Neural cell (in vitro differentiated cells): ENCODE data around the gene PLP1.

Source experiments
- CTCF ChIP-seq: fragments of 450-650 bp; IDR thresholded peaks from 2 replicates; pipeline ENCODE4 v1.5.1; 2014; ENCODE audit warnings: antibody characterized with exemption, mild to moderate bottlenecking, moderate library complexity; ENCODE audit not compliant: poor library complexity, severe bottlenecking
- EP300 ChIP-seq: fragments of 450-650 bp; conservative IDR thresholded peaks from 2 replicates; pipeline ENCODE4 v1.6.1; 2014; ENCODE audit warnings: antibody characterized with exemption, mild to moderate bottlenecking, moderate library complexity; ENCODE audit not compliant: poor library complexity, severe bottlenecking
- EZH2 ChIP-seq: fragments of 200-600, 300-800 bp; shearing (Covaris generic), sonication (generic); IDR thresholded peaks from 2 replicates; pipeline ENCODE4 v1.6.1; 2014; ENCODE audit warnings: antibody characterized with exemption, low read length, borderline replicate concordance, mild to moderate bottlenecking; ENCODE audit not compliant: insufficient read depth, poor library complexity, severe bottlenecking
- MXI1 ChIP-seq: fragments of 450-650 bp; conservative IDR thresholded peaks from 2 replicates; pipeline ENCODE4 v1.6.1; 2014; ENCODE audit warnings: antibody characterized with exemption, mild to moderate bottlenecking; ENCODE audit not compliant: poor library complexity, severe bottlenecking
- POLR2AphosphoS5 ChIP-seq: IDR thresholded peaks from 2 replicates; pipeline ENCODE4 v1.6.1; 2012
- RAD21 ChIP-seq: fragments of 450-650 bp; conservative IDR thresholded peaks from 2 replicates; pipeline ENCODE4 v1.6.1; 2014; ENCODE audit warnings: antibody characterized with exemption, mild to moderate bottlenecking, moderate library complexity
- REST ChIP-seq: IDR thresholded peaks from 2 replicates; pipeline ENCODE4 v1.6.1; 2012; ENCODE audit warnings: borderline replicate concordance
- SMC3 ChIP-seq: fragments of 450-650 bp; conservative IDR thresholded peaks from 2 replicates; pipeline ENCODE4 v1.6.1; 2014; ENCODE audit warnings: antibody characterized with exemption, mild to moderate bottlenecking, moderate library complexity; ENCODE audit not compliant: poor library complexity
- TAF1 ChIP-seq: IDR thresholded peaks from 2 replicates; pipeline ENCODE4 v1.6.1; 2012; ENCODE audit warnings: low read depth

- TF ChIP-seq POLR2AphosphoS5 (no peak), CTCF (no peak), REST (no peak), MXI1 (no peak), EP300 (no peak), EZH2 (no peak), SMC3 (no peak), RAD21 (no peak), TAF1 (no peak)
Measured at GRCh38 chrX:103791228-103791627, 14.6 kb downstream of the PLP1 start.
